Measurements from ENCODE around the gene PDGFC. TPM values are rescaled to one million over a fixed set of nuclear protein-coding genes. Genes with fewer than 3 reads are reported as not detected.
A peak's percentile ranks its signal among the peaks of the same experiment; 100 is the strongest.

PDGFC gene
- total and polyA plus RNA-seq, 12 donors = 2.1 to 18.2 (median 14.8) TPM

DNA sequence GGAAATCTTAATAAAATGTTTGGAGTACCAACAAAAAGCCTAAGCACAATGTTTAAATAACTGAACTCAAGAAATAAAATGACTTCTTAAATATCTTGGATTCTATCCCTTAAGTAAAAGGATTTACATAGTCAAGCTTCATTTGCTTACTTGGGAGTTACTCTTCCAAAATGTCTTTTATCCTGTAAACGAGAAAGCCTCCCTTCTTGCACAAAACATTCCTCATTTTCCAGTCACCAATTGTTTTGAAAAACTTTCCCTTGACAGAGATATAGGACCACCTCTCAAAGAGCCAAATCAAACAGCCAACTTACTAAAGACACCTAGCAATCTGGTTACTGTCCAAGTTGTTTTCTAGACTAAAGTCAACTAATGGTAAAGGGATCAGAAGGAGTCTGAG is 18.6 kb downstream of the PDGFC start:
- 57 to 69% methylated on average over 1 of the region's 1 CpG for WGBS, 2 donors
- intact Hi-C loops (cut with DNase I) = loop anchor here in 1 of 10 donors (10.0 kb wide), 1 partner anchor 178 kb away; no protein-coding TSS in a partner anchor
- no peak for DNase-seq
- no peak for ATAC-seq
- H3K9me3 ChIP-seq = no peaks in the 10 kb centered on the region
- TF ChIP-seq, protein P1, sequence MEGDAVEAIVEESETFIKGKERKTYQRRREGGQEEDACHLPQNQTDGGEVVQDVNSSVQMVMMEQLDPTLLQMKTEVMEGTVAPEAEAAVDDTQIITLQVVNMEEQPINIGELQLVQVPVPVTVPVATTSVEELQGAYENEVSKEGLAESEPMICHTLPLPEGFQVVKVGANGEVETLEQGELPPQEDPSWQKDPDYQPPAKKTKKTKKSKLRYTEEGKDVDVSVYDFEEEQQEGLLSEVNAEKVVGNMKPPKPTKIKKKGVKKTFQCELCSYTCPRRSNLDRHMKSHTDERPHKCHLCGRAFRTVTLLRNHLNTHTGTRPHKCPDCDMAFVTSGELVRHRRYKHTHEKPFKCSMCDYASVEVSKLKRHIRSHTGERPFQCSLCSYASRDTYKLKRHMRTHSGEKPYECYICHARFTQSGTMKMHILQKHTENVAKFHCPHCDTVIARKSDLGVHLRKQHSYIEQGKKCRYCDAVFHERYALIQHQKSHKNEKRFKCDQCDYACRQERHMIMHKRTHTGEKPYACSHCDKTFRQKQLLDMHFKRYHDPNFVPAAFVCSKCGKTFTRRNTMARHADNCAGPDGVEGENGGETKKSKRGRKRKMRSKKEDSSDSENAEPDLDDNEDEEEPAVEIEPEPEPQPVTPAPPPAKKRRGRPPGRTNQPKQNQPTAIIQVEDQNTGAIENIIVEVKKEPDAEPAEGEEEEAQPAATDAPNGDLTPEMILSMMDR (IDR thresholded peaks at IDR 0.05) = no peak
- peaks cover 0 to 75% (median 19%) of the 10 kb centered on the region in 9 donors for H3K4me1 ChIP-seq
- no peaks in the 10 kb centered on the region for H3K36me3 ChIP-seq
- no peak overlapping the region for H3K27ac ChIP-seq
- no peak overlapping the region for H3K4me3 ChIP-seq
- no peaks in the 10 kb centered on the region for H3K27me3 ChIP-seq

DNA sequence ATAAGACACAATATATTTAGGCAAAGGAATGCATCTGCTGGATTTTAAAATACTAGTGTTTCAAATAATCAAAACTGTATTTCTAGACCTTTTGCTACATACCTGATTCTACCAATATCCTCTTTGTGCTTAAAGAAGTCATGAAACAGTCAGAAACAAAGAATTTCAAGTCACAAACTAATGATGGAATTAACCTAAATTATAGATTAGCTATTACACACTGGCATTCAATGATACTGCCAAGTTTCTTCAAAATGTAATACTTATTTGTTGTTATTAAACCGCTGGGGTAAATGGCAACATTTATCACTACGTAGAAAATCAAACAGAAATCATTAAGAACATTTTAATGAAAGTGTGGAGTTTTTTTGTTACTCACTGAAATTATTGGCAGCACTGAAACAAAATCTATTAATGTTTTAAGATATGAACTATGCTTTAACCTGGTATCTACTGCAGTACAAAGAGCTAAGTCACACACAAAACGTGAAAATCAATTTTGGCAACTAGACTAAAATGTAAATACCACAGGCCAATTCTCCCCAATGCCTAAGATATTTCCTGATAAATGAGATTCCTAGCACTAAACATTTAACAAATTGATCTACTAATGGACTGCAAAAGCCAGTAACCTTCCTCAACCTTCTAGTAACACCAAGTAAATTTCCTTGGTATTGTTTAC is 19.4 kb downstream of the PDGFC start:
- Histone ChIP-seq H3K36me3 (no peaks in the 10 kb centered on the region), H3K4me3 (no peak overlapping the region), H3K27me3 (no peaks in the 10 kb centered on the region), H3K27ac (no peak overlapping the region), H3K9me3 (no peaks in the 10 kb centered on the region), H3K4me1 (peaks cover 0 to 75% (median 22%) of the 10 kb centered on the region in 9 donors)
- intact Hi-C loops (cut with DNase I) = loop anchor here in 1 of 10 donors (10.0 kb wide), 1 partner anchor 177 kb away; no protein-coding TSS in a partner anchor
- no peak for DNase-seq
- TF ChIP-seq, protein P1 (IDR thresholded peaks at IDR 0.05) = no peak
- 81 to 82% methylated on average over 3 of the region's 3 CpGs for WGBS, 2 donors
- ATAC-seq = no peak

DNA sequence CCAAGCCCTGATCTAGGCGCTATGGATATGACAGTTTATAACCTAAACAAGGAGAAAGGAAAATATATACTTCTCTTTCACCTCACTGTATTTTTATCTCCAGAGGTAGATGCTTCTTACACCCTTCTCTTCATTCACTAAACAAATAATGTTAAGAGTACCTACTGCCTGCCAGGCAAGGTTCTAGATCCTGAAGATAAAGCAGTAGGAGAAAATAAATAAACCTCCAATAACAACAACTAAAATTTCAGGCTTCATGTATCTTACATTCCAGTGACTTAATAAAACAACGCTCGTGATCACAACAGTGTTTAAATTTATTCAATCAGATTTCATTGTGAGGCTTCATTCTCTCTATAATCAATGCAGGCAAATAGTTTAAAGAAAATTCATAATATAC is 20.7 kb downstream of the PDGFC start:
- Histone ChIP-seq H3K27ac (no peak overlapping the region), H3K9me3 (no peaks in the 10 kb centered on the region), H3K36me3 (no peaks in the 10 kb centered on the region), H3K4me1 (peaks cover 0 to 79% (median 32%) of the 10 kb centered on the region in 9 donors), H3K27me3 (no peaks in the 10 kb centered on the region), H3K4me3 (no peak overlapping the region)
- TF ChIP-seq, protein P1 (IDR thresholded peaks at IDR 0.05) = no peak
- ATAC-seq (no peak), DNase-seq (no peak)
- intact Hi-C loops (cut with DNase I) = loop anchor here in 1 of 10 donors (10.0 kb wide), 1 partner anchor 176 kb away; no protein-coding TSS in a partner anchor
- WGBS, 2 donors = 89 to 92% methylated on average over 3 of the region's 3 CpGs

DNA sequence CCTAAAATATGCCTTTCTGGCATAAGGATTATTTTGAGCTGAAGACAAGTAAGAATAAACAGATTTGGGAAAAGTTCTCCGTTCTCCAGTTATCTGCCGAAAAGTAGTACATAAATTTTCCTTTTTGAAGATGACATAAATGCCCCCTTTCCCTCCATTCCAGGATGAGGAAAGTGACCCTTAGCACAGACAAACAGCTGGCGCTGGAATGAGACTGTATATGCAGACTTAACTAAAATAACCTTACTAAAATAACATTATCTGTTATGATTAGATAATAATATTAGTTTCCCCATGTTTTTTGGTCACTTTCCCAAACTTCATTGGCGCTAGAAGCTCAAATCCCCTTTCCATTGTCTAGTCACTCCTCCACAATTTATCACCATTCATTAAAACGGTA is 21.5 kb downstream of the PDGFC start:
- TF ChIP-seq, protein P1 (IDR thresholded peaks at IDR 0.05) = no peak
- H3K27ac ChIP-seq = peak overlapping the region in 4 of 10 donors; percentile 7 to 36 (median 10)
- no peak for ATAC-seq
- intact Hi-C loops (cut with DNase I) = loop anchor here in 1 of 10 donors (10.0 kb wide), 1 partner anchor 175 kb away; no protein-coding TSS in a partner anchor
- WGBS, 2 donors = 57 to 61% methylated on average over 5 of the region's 5 CpGs
- no peak overlapping the region for H3K4me3 ChIP-seq
- H3K4me1 ChIP-seq = peaks cover 0 to 84% (median 39%) of the 10 kb centered on the region in 9 donors
- no peaks in the 10 kb centered on the region for H3K27me3 ChIP-seq
- no peaks in the 10 kb centered on the region for H3K9me3 ChIP-seq
- no peak for DNase-seq
- H3K36me3 ChIP-seq = no peaks in the 10 kb centered on the region
